ENCODE data around the gene IL3RA. TPM values are rescaled to one million over a fixed set of nuclear protein-coding genes. Genes with fewer than 3 reads are reported as not detected.
"Not testable (repeated sequence)": the region's sequence is repeated elsewhere in the genome, so short reads cannot be mapped to it uniquely, and the experiment has no call there.

IL3RA gene
- total RNA-seq, 1 donor from 2014 or later = 7.6 TPM

DNA sequence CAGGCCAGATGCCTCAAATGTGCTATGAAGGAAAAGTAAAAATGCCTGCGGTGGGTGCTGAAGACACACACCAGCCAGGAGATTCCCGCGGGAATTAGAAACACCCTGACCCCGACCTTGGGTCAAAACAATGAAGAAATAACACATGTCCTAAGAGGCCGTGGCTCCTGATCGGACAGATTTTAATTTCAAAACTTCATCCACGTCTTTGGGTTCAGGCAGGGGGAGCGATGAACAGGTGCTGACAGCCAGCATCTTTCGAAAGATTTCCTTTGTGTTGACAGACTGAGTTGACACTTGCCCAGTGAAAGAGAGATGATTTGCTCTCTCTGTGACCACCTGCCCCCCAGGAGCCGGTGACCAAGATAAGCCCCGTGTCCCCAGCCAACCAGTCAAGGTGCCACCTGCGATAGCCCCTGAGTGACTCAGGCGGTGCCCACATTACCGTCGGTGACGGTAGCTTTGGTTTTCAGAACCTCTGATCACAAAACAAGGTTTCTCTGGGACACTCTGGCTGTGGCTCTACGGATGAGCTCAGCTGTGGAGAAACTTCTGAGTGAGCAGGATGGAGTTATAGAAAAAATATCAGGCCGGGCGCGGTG is 11.0 kb upstream of the IL3RA start:
- intact Hi-C loops (cut with DNase I) = no loop called here
- DNase-seq (ENCODE audit: low spot score) = no peak

DNA sequence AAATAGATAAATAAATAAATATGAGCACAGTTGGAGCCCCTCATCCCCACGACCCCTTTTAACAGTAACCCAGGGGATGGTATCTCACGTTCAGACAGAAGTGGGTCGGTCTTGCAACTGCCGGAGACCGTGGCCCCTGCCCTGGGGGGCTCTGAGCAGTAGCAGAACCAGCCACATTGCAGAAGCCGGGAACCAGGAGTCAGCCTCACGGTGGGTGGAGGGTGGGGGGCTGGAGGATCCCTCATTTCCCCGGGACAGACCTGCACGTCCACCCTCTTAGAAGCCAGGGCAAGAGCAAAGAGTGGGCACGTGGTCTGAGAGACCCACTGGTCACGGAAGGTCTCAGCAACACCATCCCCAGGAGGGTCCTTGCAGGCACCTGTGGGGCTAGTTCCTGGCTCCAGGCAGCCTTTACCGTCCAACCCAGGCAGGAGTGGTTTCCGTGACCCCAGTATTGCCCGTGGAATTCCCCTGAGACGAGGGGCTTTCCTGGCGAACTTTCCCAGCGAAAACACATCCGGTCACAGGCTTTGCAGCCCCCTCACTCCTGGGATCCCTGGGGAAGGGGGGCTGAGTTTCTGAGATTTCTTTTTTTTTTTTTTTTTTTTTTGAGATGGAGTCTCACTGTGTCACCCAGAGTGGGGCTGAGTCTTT is 8.8 kb upstream of the IL3RA start:
- DNase-seq (ENCODE audit: low spot score) = no peak
- intact Hi-C loops (cut with DNase I) = no loop called here

DNA sequence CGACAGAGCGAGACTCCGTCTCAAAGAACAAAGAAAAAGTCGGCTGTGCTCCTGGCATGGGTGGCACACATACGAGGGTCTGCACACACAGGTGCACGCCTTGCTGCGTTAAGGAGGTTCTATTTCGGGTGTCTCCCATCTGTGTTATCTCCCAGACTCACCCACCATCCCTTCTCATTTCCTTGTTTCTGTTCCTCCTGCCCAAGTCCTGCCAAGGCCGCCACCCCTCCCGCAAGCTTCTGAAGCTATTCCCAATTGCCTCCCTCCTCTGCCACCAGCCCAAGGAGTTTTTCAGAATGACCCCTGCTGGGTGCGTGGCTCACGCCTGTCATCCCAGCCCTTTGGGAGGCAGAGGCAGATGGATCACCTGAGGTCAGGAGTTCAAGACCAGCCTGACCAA is 6.0 kb upstream of the IL3RA start:
- intact Hi-C loops (cut with DNase I) = no loop called here
- DNase-seq (ENCODE audit: low spot score) = no peak

DNA sequence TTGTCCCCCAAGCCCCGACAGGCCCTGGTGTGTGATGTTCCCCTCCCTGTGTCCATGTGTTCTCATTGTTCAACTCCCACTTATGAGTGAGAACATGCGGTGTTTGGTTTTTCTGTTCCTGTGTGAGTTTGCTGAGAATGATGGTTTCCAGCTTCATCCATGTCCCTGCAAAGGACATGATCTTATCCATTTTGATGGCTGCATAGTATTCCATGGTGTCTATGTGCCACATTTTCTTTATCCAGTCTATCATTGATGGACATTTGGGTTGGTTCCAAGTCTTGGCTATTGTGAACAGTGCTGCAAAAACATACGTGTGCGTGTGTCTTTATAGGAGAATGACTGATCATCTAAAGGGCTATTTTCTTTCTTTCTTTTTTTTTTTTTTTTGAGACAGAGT is 4.2 kb upstream of the IL3RA start:
- DNase-seq (ENCODE audit: low spot score); intact Hi-C loops (cut with DNase I): not testable (repeated sequence)

DNA sequence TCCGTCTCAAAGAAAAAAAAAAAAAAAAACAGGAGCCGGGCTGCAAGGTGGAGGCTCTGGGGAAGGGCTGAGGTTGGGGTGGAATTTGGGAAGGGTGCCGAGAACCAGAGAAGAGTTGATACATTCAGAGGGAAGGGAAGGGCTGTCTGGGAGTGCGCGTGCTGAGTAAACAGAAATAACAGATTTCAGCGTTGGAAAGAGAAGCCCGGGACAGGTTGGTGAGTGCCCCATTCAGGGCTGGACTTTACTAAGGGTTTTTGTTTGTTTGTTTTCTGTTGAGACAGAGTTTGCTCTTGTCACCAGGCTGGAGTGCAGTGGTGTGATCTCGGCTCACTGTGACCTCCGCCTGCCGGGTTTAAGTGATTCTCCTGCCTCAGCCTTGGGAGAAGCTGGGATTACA is 1.7 kb upstream of the IL3RA start:
- intact Hi-C loops (cut with DNase I) = no loop called here
- DNase-seq (ENCODE audit: low spot score) = no peak

DNA sequence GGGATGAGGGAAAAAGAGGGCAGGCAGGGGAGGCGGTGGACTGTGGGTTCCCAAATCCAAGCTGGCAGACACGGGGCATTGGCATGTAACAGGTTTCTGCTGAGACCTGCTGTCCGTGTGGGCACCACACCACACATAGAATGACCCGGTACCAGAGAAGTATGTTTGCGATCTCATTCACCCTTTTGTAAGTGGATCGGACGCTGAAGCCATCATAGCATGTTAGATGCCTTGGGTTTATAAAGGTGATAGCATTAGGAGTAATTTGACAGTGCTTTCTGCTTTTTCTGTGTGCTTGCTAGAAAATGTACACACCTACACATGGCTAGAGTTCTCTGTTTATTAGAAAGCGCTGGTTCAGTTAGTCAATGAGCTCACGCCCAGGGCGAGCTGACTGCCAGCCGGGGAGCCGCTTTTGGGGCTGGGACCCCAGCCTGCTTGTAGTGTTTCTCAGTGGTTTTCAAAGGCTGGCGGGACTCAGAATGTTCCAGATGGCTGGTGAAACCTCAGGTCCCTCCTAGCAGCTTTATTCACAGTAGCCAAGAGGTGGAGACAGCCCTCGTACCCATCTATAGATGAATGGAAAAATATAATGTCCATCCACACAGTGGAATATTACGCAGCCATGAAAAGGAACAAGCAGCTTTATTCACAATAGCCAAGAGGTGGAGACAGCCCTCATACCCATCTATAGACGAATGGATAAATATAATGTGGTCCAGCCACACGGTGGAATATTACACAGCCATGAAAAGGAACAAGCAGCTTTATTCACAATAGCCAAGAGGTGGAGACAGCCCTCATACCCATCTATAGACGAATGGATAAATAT is 579 bp downstream of the IL3RA start:
- intact Hi-C loops (cut with DNase I) = no loop called here
- no peak for DNase-seq (ENCODE audit: low spot score)

DNA sequence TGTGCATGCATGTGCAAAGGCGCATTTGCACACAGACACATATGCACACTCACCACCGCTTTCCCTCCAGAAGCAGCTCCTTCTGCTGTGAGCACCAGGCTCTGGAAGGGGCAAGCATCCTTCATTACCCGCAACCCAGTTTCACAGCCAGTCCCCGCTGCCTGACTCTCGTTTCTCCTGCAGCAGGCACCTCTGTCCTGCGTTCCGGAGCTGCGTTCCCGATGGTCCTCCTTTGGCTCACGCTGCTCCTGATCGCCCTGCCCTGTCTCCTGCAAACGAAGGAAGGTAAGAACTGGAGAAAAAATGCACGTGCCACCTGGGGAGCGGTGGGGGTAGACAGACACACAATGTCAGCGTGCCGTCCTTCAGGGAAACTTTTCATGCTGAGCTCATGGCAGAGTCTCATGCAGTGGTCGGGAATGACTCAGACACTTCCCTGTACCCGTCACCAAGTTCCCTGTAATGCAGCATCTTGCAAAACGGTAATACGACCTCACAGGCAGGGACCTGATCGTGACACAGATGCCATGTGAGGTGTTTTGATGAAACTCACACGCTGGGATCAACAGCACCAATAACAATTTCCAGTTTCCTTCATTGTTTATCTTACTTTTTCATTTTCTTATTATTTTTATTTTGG is 5.1 kb downstream of the IL3RA start:
- no peak for DNase-seq (ENCODE audit: low spot score)
- intact Hi-C loops (cut with DNase I) = no loop called here

DNA sequence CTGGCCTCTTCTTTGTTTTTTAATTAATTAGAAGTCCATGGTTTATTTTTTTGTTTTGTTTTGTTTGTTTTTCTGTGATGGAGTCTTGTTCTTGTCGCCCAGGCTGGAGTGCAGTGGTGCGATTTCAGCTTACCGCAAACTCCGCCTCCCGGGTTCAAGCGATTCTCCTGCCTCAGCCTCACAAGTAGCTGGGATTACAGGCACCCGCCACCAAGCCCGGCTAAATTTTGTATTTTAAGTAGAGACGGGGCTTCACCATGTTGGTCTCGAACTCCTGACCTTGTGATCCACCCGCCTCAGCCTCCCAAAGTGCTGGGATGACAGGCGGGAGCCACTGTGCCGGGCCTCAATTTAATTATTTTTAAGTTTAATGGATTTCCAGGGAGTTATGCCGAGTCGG is 13.0 kb downstream of the IL3RA start:
- DNase-seq (ENCODE audit: low spot score); intact Hi-C loops (cut with DNase I): not testable (repeated sequence)

DNA sequence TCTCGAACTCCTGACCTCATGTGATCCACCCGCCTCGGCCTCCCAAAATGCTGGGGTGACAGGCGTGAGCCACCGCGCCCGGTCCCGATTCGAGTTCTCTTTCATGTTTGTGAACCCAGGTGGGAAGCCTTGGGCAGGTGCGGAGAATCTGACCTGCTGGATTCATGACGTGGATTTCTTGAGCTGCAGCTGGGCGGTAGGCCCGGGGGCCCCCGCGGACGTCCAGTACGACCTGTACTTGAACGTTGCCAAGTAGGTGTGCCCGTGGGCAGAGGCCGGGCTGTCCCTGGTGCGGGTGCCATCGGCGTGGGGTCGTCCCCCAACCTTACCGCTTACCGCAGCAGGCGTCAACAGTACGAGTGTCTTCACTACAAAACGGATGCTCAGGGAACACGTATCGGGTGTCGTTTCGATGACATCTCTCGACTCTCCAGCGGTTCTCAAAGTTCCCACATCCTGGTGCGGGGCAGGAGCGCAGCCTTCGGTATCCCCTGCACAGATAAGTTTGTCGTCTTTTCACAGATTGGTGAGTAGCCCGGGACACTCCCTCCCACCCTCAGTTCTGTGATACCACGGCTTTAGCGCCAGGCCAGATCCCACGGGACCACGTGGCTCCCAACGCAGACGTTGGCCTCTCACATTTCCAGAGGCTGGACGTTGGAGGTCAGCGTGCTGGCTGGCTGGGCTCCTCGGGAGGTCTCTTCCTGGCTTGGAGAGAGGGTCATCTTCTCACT is 15.6 kb downstream of the IL3RA start:
- no peak for DNase-seq (ENCODE audit: low spot score)
- intact Hi-C loops (cut with DNase I) = no loop called here

DNA sequence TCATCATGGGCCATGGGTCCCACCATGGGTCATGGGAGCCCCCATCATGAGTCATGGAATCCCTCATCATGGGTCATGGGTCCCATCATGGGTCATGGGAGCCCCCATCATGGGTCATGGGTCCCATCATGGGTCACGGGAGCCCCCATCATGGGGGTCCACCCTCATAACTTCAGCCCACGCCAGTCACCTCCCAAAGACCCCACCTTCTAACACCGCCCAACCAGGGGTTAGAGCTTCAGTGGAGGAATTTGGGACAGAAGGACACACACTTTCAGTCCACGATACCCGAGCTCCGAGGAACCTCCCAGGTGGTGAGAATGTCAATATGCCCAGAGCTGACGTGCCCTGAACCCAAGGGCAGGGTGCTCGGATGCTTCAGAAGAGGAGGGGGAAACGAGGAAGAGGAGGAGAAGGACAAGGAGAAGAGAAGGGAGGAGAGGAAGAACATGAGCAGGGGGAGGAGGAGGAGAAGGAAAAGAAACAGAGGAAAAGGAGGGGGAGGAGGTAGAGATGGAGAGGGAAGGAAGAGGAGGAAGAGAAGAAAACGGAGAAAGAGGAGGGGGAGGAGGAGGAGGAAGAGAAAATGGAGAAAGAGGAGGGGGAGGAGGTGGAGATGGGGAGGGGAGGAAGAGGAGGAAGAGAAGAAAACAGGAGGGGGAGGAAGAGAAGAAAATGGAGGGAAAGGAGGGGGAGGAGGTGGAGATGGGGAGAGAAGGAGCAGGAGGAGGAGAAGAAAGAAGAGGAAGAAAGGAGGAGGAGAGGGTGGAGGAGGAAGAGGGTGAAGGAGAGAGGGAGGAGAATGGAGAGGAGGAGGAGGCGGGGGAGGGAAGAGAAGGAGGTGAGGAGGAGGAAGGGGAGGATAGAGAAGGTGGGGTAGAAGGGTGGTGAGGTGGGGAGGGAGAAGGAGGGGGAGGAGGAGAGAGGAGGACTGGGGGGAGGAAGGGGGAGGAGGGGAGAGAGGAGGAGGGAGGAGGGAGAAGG is 17.7 kb downstream of the IL3RA start:
- DNase-seq (ENCODE audit: low spot score) = no peak
- intact Hi-C loops (cut with DNase I) = no loop called here

DNA sequence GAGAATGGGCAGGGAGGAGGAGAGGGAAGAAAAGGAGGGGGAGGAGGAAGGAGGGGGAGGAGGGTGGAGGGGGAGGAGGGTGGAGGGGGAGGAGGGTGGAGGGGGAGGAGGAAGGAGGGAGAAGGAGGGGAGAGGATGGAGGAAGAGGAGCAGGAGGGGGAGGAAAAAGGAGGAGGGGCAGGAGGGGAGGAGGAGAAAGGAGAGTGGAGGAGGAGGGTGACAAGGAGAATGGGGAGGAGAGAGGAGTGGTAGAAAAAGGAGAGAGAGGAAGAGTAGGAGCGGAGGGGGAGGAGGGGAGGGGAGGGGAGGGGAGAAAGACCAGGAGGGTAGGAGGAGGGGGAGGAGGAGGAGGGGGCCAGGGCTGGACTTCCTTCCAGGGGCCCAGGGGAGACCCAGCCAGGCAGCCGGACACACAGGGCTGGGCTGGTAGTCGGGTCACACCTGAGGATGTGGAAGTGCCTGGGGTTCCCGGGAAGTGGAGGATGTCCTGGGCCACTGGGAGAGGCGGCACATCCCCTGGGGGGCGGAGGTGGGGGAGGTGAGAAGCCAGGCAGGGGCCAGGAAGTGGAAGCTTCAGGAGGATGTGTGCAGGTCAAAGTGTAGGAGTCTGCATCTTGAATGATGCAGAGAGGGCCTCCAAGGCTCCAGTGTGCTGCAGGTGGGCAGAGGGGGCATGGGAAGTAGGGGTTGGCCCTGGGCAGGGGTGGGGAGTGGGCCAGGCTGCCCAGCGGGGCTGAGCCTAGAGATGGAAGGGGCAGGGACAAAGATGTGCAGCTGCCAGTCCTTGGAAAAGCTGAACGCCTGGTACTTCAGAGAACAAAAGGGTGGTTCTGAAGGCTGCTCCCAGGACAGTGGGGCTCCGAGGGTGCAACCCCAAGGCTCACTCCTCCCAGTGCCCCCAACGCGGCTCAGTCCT is 18.8 kb downstream of the IL3RA start:
- intact Hi-C loops (cut with DNase I) = no loop called here

DNA sequence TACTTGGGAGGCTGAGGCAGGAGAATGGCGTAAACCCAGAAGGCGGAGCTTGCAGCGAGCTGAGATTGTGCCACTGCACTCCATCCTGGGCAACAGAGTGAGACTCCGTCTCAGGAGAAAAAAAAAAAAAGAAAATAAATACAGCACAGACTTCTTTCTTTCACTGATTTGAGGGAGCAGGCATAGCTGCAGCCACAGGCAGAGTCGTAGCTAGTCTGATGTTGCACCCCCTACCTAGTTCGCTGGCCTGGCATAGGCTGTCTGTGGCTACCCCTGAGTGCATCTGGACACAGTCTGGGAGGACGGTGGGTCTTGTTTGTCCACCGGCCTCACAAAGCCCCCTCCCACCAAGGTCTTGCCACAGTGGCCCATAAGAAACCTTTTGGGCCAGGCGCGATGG is 21.4 kb downstream of the IL3RA start:
- DNase-seq (ENCODE audit: low spot score) = no peak
- intact Hi-C loops (cut with DNase I) = no loop called here

More for the DNA sequence above, 18.8 kb downstream of the IL3RA start:
- DNase-seq (ENCODE audit: low spot score) = no peak

DNA sequence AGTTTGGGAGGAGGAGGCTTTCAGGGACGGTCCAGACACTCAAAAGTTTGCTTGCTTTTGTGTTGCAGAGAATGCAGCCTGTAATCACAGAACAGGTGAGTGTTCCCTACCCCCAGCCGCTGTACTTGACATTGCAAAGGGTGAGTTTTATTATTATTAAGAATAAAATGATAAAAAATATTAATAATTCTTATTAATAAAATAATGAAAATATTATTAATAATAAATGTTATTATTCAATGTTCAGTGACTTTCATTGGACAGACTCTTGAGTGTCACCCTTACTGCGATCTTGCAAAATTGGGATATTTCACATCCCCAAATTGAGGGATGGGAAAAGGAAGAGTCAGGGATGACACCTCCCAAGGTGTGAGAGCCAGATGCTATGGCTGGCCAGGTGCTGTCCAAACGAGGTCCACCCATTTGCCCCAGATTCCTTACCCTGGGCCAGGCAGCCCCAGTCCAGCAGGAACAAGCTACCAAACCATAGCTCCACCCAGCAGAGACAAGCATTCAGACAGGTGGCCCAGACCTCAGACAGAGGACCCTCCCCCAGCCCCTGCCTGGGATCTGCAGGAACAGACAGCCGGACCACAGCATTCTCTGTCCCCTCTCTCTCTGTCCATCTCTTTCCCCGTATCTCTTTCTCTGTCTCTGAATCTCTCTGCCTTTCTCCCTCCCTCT is 22.4 kb downstream of the IL3RA start:
- intact Hi-C loops (cut with DNase I) = no loop called here
- no peak for DNase-seq (ENCODE audit: low spot score)

DNA sequence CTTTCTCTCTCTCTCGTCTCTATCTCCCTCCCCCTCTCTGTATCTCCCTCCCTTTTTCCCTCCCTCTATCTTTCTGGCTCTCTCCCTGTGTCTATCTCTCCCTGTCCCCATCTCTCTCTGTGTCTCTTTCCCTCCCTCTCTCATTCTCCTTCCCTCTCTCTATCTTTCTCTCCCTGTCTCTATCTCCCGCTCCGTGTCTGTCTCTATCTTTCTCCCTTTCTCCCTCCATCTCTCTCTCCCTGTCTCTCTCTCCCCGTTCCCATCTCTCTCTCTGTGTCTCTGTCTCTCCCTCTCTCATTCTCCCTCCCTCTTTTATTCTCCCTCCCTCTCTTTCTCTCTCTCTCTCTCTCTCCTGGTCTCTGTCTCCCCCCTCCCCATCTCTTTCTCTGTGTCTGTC is 22.9 kb downstream of the IL3RA start:
- no peak for DNase-seq (ENCODE audit: low spot score)
- intact Hi-C loops (cut with DNase I) = no loop called here

DNA sequence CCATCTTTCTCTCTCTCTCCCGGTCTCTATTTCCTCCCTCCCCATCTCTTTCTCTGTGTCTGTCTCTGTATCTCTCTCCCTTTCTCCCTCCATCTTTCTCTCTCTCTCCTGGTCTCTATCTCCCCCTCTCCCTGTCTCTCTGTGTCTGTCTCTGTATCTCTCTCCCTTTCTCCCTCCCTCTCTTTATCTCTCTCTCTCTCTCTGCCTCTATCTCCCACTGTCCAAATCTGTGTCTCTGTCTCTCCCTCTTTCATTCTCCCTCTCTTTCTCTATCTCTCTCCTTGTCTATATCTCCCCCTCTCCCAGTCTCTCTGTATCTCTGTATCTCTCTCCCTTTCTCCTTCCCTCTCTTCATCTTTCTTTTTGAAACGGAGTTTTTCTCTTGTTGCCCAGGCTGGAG is 23.6 kb downstream of the IL3RA start:
- intact Hi-C loops (cut with DNase I) = no loop called here
- no peak for DNase-seq (ENCODE audit: low spot score)

DNA sequence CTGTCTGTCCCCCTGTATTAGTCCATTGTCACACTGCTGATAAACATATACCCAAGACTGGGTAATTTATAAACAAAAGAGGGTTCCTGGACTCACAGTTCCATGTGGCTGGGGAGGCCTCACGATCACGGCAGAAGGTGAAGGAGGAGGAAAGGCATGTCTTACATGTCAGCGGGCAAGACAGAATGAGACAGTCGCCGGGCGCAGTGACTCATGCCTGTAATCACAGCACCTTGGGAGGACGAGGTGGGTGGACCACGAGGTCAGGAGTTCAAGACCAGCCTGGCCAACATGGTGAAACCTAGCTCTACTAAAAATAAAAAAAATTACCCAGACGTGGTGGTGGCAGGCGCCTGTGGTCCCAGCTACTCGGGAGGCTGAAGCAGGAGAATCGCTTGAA is 24.7 kb downstream of the IL3RA start:
- intact Hi-C loops (cut with DNase I) = no loop called here
- no peak for DNase-seq (ENCODE audit: low spot score)

DNA sequence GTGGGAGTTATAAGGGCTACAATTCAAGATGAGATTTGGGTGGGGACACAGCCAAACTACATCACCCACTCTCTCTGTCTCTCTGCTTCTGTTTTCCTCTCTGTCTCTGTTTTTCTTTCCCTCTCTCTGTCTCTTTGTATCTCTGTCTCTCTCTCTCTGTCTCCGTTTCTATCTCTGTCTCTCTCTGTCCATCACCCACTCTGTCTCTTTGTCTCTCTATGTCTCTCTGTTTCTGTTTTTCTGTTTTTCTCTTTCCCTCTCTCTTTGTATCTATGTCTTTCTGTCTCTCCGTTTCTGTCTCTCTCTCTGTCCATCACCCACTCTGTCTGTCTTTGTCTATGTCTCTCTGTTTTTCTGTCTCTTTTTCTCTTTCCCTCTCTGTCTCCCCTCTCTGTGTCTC is 25.3 kb downstream of the IL3RA start:
- intact Hi-C loops (cut with DNase I) = no loop called here
- DNase-seq (ENCODE audit: low spot score) = no peak
